Bronchial epithelial cell (primary cell): Measurements from ENCODE around the gene USF3. TPM values are rescaled to one million over a fixed set of nuclear protein-coding genes. Genes with fewer than 3 reads are reported as not detected.
"Not testable (repeated sequence)": the region's sequence is repeated elsewhere in the genome, so short reads cannot be mapped to it uniquely, and the experiment has no call there.

Experiments used
- DNase-seq: peaks from one replicate; pipeline ENCODE4 v3.0.0-alpha.2; 2010; ENCODE audit warnings: low read depth
- FAIRE-seq: peaks from 2 replicates; lab custom pipeline; 2011; peaks lifted over from hg19 to GRCh38; lab: Jason Lieb, UNC
- H3K27me3 ChIP-seq: 2 replicates; pipeline ENCODE4 v1.5.1; 2011; ENCODE audit warnings: low read length; ENCODE audit not compliant: control insufficient read depth, insufficient read depth
- H3K36me3 ChIP-seq: 2 replicates; pipeline ENCODE4 v1.5.1; 2011; ENCODE audit warnings: low read length; ENCODE audit not compliant: control insufficient read depth, insufficient read depth
- H3K4me3 ChIP-seq: 2 replicates; pipeline ENCODE4 v1.5.1; 2011; ENCODE audit warnings: mild to moderate bottlenecking, low read depth, low read length, control low read depth
- CTCF ChIP-seq: IDR thresholded peaks from 2 replicates; pipeline ENCODE4 v1.5.1; 2011; ENCODE audit warnings: mild to moderate bottlenecking, moderate library complexity, low read length, control low read depth, inconsistent platforms; ENCODE audit not compliant: insufficient read depth, severe bottlenecking
- total RNA-seq: library from RNA; depleted of rRNA; stranded (reverse); fragments of >200 nt; gene quantifications from 2 replicates; pipeline ENCODE4 v1.2.1, GENCODE V29; 2014

Gene USF3
- total RNA-seq, 1 donor from 2014 or later = 4.2 TPM

DNA sequence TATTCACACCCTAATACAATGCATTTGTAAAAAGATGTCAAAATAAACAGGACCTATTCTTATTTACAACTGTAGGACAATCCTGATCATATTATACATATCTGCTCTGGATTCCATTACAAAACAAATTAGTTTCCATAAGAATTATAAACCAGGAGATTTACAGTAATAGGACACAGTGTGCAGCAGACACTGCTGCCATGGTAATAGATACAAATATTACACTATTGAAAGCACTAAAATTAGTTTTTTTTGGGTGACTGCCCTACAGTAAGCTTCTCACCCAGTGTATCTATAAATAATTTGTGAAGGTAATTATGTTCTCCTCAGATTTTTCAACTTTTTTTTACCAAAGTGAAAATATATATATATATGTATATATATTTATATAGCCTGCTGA, 47.9 kb downstream of the USF3 start:
- FAIRE-seq (no peak), DNase-seq (no peak)
- H3K27me3 ChIP-seq = no peaks in the 10 kb centered on the region
- H3K4me3 ChIP-seq = no peak overlapping the region
- no peaks in the 10 kb centered on the region for H3K36me3 ChIP-seq
- TF ChIP-seq CTCF = no peak

- no peaks in the 10 kb centered on the region for H3K36me3 ChIP-seq
- DNase-seq = no peak
- no peaks in the 10 kb centered on the region for H3K27me3 ChIP-seq
- no peak for FAIRE-seq
- H3K4me3 ChIP-seq = no peak overlapping the region
- no peak for TF ChIP-seq CTCF
Measured at GRCh38 chr3:113643583-113643982, 52.9 kb downstream of the USF3 start.

- no peak for FAIRE-seq
- TF ChIP-seq CTCF = no peak
Measured at GRCh38 chr3:113638910-113639309, 57.5 kb downstream of the USF3 start.

DNA sequence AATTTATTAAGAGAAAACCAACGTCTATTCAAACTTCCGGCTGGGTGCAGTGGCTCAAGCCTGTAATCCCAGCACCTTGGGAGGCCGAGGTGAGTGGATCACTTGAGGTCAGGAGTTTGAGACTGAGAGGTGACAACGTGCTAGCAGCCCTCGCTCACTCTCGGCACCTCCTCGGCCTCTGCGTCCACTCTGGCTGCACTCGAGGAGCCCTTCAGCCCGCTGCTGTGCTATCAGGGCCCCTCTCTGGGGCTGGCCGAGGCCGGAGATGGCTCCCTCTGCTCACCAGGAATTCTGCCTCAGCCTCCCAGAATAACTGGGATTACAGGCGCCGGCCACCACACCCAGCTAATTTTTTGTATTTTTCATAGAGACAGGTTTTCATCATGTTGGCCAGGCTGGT, 58.7 kb downstream of the USF3 start:
- no peak for DNase-seq
- Histone ChIP-seq H3K4me3 (no peak overlapping the region), H3K27me3 (no peaks in the 10 kb centered on the region), H3K36me3 (no peaks in the 10 kb centered on the region)
- TF ChIP-seq CTCF = no peak
- no peak for FAIRE-seq

More at GRCh38 chr3:113638910-113639309, 57.5 kb downstream of the USF3 start:
- no peak for DNase-seq
- H3K36me3 ChIP-seq = no peaks in the 10 kb centered on the region
- H3K4me3 ChIP-seq = no peak overlapping the region
- H3K27me3 ChIP-seq = no peaks in the 10 kb centered on the region

DNA sequence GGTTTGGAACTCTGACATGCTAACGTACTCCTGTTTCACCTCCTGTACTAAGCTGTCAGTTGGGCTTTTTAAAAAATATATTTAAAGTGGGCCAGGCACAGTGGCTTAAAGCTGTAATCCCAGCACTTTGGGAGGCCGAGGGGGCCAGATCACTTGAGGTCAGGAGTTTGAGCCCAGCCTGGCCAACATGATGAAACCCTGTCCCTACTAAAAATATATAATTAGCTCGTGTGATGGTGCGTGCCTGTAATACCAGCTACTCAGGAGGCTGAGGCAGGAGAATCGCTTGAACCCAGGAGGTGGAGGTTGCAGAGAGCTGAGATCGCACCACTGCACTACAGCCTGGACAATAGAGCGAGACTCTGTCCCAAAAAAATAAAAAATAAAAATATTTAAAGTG, 60.4 kb downstream of the USF3 start:
- not testable (repeated sequence) for H3K36me3 ChIP-seq, H3K27me3 ChIP-seq, DNase-seq, FAIRE-seq, H3K4me3 ChIP-seq

GRCh38 chr3:113634782-113635474, 61.5 kb downstream of the USF3 start:
- FAIRE-seq (no peak), DNase-seq (no peak)
- H3K4me3 ChIP-seq = no peak overlapping the region
- H3K36me3 ChIP-seq = no peaks in the 10 kb centered on the region
- no peaks in the 10 kb centered on the region for H3K27me3 ChIP-seq
- TF ChIP-seq CTCF = no peak
